ENCODE results near the gene EEF1A2. TPM values are rescaled to one million over a fixed set of nuclear protein-coding genes. Genes with fewer than 3 reads are reported as not detected.

The EEF1A2 gene
- total and polyA plus RNA-seq, 10 donors: 0.39 to 1.4 (median 0.54) TPM

GRCh38 chr20:63471717-63471980, 27.2 kb downstream of the EEF1A2 start:
- DNase-seq: no peak
- intact Hi-C loops (cut with DNase I; ENCODE audit: low total_unique reads): no loop called here
- WGBS, 5 donors: 0 to 5% (median 2%) methylated on average over 8 to 27 of the region's 27 CpGs; no CpG with 5 or more reads in 1 of the 5 donors
- no peaks in the 10 kb centered on the region for H3K9me3 ChIP-seq
- H3K27ac ChIP-seq: no peak overlapping the region
- H3K4me1 ChIP-seq: peaks cover 0 to 27% (median 14%) of the 10 kb centered on the region in 6 donors
- TF ChIP-seq, protein P1, sequence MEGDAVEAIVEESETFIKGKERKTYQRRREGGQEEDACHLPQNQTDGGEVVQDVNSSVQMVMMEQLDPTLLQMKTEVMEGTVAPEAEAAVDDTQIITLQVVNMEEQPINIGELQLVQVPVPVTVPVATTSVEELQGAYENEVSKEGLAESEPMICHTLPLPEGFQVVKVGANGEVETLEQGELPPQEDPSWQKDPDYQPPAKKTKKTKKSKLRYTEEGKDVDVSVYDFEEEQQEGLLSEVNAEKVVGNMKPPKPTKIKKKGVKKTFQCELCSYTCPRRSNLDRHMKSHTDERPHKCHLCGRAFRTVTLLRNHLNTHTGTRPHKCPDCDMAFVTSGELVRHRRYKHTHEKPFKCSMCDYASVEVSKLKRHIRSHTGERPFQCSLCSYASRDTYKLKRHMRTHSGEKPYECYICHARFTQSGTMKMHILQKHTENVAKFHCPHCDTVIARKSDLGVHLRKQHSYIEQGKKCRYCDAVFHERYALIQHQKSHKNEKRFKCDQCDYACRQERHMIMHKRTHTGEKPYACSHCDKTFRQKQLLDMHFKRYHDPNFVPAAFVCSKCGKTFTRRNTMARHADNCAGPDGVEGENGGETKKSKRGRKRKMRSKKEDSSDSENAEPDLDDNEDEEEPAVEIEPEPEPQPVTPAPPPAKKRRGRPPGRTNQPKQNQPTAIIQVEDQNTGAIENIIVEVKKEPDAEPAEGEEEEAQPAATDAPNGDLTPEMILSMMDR (IDR thresholded peaks at IDR 0.05 in 8 of 11, conservative IDR thresholded peaks at IDR 0.05 in 3 of 11): no peak
- TF ChIP-seq POLR2A (IDR thresholded peaks at IDR 0.05) (no peak), POLR2AphosphoS5 (IDR thresholded peaks at IDR 0.05) (no peak)
- no peaks in the 10 kb centered on the region for H3K36me3 ChIP-seq
- H3K27me3 ChIP-seq (replicated peaks in 1 of 7): peaks cover 3 to 98% (median 90%) of the 10 kb centered on the region in 7 donors
- peak overlapping the region in 6 of 8 donors; percentile 10 to 63 (median 22) for H3K4me3 ChIP-seq

- Histone ChIP-seq H3K4me3 (peak overlapping the region in 4 of 8 donors; percentile 10 to 63 (median 23)), H3K9me3 (no peaks in the 10 kb centered on the region), H3K27me3 (replicated peaks in 1 of 7) (peaks cover 3 to 98% (median 89%) of the 10 kb centered on the region in 7 donors), H3K27ac (no peak overlapping the region), H3K4me1 (peaks cover 0 to 27% (median 14%) of the 10 kb centered on the region in 6 donors), H3K36me3 (no peaks in the 10 kb centered on the region)
- no peak for TF ChIP-seq POLR2A (IDR thresholded peaks at IDR 0.05)
- no peak for TF ChIP-seq POLR2AphosphoS5 (IDR thresholded peaks at IDR 0.05)
- TF ChIP-seq, protein P1 (IDR thresholded peaks at IDR 0.05 in 8 of 11, conservative IDR thresholded peaks at IDR 0.05 in 3 of 11): no peak
- DNase-seq: no peak
- WGBS, 5 donors: 0 to 26% (median 14%) methylated on average over 1 to 46 of the region's 46 CpGs
- intact Hi-C loops (cut with DNase I; ENCODE audit: low total_unique reads): no loop called here
Observed at GRCh38 chr20:63471002-63471716, 27.7 kb downstream of the EEF1A2 start.

- Histone ChIP-seq H3K4me1 (peaks cover 0 to 27% (median 14%) of the 10 kb centered on the region in 6 donors), H3K36me3 (no peaks in the 10 kb centered on the region), H3K4me3 (no peak overlapping the region), H3K9me3 (no peaks in the 10 kb centered on the region), H3K27ac (no peak overlapping the region), H3K27me3 (replicated peaks in 1 of 7) (peaks cover 3 to 98% (median 86%) of the 10 kb centered on the region in 7 donors)
- WGBS, 5 donors: 49 to 81% (median 74%) methylated on average over 6 to 10 of the region's 10 CpGs
- no peak for DNase-seq
- intact Hi-C loops (cut with DNase I; ENCODE audit: low total_unique reads): no loop called here
- TF ChIP-seq POLR2AphosphoS5 (IDR thresholded peaks at IDR 0.05): no peak
- TF ChIP-seq, protein P1 (IDR thresholded peaks at IDR 0.05 in 8 of 11, conservative IDR thresholded peaks at IDR 0.05 in 3 of 11): no peak
- no peak for TF ChIP-seq POLR2A (IDR thresholded peaks at IDR 0.05)
Observed at GRCh38 chr20:63470410-63470809, 28.5 kb downstream of the EEF1A2 start.

DNA sequence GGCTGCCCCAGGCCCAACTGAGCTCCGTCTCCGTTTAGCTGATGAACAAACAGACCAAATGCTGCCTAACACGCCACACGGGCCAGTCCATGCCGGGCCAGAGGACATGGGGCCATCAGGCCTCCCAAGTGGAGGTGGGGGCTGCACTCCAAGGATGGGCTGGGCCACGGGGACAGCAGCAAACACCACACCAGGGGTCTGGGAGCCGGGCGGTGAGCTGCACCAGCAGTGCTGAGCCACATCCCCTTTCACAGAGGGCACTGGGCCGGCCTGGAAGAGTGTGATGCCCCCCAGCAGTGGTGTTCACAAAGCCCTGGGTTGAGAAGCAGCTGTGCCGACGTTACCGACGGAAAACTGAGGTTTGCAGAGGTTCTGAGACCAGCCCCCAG, 29.2 kb downstream of the EEF1A2 start:
- Histone ChIP-seq H3K9me3 (no peaks in the 10 kb centered on the region), H3K36me3 (no peaks in the 10 kb centered on the region), H3K27me3 (replicated peaks in 1 of 7) (peaks cover 3 to 98% (median 82%) of the 10 kb centered on the region in 7 donors), H3K4me1 (peaks cover 0 to 27% (median 14%) of the 10 kb centered on the region in 6 donors), H3K4me3 (no peak overlapping the region), H3K27ac (no peak overlapping the region)
- no peak for DNase-seq
- TF ChIP-seq, protein P1 (IDR thresholded peaks at IDR 0.05 in 8 of 11, conservative IDR thresholded peaks at IDR 0.05 in 3 of 11): no peak
- 66 to 87% (median 79%) methylated on average over 8 to 13 of the region's 13 CpGs for WGBS, 5 donors
- intact Hi-C loops (cut with DNase I; ENCODE audit: low total_unique reads): no loop called here

All from spleen (tissue), 11 donors.